Stimulated activated naive CD4-positive, alpha-beta T cell treated with Interleukin-2 at 50 U/mL for 16 hours (primary cell): ENCODE data around the gene WDR18.

ENCODE experiments used
- DNase-seq: peaks from one replicate; lab custom pipeline; 2025; lab: John Stamatoyannopoulos, UW

The WDR18 gene

DNA sequence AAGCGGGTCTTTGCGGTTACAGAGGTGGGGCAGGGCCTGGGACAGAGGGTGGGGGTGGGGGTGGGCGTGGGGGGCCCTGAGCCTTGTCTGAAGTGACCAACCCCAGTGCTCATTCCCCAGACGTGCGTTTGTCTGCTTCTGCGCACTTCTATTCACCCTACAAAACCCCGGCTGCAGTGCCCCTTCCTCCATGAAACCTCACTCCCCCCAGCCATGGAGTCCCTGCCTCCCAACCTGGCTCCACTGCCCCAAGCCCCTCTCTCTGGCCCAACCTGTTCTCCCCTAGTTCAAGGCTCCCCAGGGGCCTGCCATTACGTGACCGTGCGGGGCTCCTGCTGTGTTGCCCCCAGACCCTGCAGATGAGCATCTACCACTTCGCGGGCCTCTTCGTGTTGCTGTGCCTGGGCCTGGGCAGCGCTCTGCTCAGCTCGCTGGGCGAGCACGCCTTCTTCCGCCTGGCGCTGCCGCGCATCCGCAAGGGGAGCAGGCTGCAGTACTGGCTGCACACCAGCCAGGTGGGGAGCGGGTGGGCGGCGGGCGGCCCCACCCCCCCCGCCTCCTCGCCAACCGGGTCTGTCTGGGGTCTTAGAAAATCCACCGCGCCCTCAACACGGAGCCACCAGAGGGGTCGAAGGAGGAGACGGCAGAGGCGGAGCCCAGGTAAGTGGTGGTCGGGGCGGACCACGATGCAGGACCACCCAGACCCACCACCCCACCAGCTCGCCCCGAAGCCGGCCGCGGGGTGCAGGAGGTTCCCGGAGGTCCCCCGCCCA, 24.3 kb downstream of the WDR18 start:
- DNase-seq = no peak

DNA sequence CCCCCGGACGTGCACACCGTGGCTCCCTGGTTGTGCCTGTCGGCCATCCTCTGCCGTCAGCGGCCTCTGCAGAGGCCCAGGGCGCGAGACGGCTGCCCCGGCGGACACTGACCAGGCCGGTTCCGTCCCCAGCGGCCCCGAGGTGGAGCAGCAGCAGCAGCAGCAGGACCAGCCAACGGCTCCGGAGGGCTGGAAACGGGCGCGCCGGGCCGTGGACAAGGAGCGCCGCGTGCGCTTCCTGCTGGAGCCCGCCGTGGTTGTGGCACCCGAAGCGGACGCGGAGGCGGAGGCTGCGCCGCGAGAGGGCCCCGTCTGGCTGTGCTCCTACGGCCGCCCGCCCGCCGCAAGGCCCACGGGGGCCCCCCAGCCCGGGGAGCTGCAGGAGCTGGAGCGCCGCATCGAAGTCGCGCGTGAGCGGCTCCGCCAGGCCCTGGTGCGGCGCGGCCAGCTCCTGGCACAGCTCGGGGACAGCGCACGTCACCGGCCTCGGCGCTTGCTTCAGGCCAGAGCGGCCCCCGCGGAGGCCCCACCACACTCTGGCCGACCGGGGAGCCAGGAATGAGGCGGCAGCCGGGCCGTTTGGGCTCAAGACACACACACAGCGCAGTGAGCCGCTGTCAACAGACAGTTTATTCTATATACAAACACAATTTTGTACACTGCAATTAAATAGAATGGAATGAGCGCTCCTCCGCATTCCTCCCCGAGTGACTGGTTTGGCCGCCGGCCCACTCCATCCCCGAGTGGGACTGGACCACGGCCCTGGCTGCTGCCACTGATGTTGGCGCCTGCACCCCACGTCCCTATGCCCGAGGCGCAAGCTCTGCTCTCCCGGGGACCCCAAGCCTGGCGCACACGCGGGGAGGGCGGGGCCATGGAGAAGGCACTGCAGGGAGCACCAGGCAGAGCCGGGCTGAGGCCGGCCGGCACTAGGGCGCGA, 25.2 kb downstream of the WDR18 start:
- DNase-seq = no peak

DNA sequence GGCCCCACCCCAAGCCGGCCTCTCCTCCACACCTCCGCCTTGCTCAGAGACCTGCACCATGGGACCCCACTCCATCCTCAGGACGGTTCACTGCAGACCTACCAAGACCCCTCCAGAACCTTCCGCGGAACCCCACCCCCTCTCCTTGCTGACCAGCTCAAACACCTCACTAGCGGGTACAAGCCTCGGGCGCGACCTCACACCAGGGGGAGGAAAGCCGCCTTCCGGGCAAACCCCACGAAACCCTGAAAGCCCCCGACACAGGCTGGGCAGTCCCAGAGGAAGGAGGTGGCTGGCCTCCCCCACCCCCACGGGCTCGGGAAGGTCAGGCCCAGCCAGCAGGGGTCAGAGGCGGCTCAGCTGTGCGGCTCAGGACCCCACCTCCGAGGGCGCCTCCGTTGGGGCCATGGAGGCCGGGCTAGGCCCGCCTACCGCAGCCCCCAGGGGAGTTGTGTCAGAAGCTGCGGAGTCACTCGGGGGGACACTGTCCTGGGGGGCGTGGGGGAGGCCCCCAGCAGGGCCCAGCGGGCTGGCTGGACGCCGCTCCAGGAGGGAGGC, 25.9 kb downstream of the WDR18 start:
- DNase-seq = no peak

DNA sequence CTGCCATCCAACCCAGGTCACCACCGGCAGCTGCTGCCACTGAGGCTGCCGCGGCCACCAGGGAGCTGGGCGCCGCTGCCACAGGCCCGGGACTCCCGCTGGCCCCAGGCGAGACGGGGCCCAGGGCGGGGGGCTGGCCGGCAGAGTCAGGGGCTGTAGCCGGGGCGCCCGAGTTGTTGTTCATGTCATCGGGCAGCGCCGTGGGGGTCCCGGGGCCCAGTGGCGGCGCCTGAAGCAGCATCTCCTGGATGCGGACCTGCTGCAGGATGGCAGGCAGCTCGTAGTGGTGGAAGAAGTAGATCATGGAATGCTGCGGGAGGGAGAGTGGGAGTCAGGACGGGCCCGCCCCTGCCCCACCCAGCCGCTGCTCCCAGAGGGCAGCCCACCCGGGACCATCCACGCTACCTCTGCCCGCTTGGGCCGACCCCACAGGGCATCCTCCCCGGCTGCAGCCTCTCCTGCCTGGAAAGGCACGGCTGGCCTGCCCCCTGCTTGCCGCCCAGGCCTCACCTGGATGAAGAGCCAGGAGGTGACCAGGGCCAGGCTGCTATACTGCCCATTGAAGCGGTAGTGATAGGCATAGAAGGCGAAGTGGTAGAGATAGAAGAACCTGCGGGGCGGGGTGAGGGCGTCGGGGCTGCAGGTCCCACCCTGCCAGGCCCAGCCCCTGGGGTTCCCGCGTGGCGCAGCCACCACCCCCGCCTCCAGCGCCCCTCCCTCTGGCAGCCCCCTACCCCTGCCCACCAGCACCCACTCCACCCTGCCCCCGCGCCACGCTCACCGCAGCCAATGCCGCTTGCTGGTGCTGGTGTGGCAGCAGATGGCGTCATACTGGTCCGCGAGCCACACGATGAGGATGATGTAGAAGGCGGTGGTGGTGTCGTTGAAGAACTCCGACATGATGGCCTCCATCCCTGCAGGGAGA, 26.7 kb downstream of the WDR18 start:
- no peak for DNase-seq

DNA sequence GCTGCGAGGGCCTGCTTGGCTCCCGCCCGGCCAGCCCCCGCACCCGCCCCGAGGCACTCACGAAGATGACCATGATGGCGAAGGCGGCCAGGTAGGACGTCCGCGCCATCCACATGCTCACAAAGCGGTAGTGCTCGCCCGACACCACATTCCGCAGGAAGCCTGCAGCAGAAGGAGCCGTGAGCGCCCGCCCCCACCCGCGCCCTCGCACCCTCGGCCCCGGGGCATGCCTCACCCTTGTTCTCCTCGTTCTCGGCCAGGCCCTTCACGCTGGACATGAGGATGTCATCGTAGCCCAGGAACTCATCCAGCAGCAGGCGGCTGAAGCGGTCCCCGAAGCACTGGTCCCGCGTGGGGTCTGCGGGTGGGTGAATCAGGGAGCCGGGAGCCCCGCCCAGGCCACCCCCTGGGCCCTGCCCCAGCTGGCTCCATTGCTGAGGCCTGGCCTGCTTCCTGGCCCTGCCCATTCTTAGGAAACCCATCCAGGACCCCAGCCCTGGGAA, 27.7 kb downstream of the WDR18 start:
- DNase-seq = no peak

DNA sequence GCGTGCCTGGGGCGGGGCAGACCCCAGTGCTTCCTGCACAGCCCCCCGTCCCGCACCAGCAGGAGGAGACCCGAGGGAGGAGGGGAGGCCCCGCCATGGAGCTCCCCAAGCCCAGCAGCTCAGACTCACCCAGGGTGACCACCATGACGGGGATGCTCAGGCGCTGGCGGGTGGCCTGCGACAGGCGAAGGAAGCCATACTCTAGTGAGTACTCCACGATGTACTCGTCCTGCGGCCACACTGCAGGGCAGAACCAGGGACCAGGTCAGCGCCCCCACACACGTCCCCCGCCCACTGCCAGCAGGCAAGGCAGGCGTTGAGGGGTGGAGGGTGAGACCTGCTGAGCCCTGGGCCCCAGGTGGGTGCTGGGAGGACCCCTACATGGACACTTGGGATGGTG, 28.2 kb downstream of the WDR18 start:
- no peak for DNase-seq

DNA sequence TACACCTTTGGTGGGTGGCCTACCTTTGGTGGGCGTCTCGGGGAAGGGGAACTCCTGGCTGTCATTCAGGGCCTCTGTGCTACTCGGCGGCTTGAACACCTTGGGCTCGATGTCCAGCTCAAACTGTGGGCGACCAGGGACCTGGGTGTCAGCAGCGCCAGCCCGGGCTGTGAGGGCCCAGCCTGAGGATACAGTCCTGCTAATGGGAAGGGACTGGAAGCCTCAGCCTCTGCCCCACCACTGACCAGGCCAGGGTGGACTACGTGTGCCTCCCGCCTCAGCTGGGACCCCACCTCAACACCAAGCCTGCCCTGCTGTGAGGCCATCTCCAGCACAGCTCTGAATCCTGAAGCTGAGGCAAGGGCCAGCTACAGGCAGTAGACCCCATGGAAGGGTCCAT, 29.1 kb downstream of the WDR18 start:
- DNase-seq = no peak

DNA sequence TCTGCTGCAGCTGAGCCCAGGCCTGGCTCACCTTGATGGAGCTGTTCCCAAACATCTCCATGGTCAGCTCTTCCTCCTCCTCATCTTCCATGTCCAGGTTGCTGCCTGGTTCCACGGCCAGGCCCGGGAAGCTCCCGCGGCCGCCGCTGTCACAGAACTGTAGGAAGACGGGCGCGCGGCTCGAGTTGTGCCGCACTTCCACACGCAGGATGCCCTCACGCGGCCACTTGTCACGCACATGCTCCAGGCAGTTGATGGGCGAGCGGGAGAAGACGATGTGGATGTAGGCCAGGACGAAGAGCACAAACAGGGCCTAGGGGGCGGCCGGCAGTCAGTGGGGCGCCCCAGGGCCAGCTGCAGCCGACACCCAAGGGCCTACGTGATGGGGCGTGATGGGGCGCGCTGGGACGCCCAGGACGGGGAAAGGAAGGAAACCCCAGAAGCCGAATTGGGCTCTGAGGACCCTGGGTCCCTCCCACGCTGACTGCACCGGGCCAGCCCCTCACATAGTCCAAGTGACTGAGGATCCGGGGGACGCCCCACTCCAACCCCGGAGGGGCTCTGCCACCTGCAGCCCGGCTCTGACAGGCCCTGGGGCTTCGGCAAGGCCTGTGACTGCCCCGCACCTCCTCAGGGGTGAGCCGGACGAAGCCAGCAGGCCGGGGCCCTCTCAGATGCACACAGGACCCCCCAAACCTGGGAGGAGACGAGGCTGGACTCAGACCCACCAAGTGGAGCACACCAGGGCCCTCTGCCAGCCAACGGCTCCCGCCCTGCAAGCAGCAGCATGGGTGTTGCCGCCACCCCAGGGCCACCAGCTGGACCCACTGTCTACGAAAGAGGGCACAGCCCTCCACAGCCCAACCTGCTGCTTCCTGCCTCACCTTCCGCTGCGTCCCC, 30.3 kb downstream of the WDR18 start:
- DNase-seq = no peak

DNA sequence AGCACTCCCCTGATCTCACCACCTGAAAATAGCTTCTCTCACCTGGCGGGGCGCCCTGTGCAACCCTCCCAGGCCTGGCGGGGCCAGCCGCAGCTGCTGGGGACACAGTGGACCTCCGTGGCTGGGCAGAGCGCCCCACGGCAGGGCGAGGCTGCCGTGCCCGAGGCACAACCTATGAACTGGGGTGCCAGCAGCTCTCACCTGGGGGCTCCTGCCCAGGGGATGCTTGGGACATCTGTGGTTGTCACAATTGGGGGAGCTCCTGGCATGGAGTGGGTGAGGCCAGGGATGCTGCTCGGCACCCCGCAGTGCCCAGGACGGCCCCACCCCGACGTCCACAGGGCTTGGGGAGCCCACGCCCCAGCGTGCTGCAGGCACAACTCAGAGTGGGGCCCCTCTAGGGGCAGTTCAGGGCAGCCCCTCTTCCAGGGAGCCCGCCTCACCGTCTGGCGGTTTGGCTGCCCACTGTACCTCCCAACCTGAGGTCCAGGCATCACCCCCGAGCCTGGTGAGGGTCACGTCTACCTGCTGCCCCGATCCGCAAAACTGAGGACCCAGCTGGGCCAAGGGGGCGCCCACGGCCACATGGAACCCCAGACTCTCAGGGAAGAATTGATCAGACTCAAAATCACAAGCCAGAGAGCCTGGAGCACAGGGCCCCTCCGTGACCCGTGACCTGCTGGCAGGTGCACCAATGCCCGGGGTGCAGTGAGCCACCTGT, 31.1 kb downstream of the WDR18 start:
- DNase-seq = no peak

DNA sequence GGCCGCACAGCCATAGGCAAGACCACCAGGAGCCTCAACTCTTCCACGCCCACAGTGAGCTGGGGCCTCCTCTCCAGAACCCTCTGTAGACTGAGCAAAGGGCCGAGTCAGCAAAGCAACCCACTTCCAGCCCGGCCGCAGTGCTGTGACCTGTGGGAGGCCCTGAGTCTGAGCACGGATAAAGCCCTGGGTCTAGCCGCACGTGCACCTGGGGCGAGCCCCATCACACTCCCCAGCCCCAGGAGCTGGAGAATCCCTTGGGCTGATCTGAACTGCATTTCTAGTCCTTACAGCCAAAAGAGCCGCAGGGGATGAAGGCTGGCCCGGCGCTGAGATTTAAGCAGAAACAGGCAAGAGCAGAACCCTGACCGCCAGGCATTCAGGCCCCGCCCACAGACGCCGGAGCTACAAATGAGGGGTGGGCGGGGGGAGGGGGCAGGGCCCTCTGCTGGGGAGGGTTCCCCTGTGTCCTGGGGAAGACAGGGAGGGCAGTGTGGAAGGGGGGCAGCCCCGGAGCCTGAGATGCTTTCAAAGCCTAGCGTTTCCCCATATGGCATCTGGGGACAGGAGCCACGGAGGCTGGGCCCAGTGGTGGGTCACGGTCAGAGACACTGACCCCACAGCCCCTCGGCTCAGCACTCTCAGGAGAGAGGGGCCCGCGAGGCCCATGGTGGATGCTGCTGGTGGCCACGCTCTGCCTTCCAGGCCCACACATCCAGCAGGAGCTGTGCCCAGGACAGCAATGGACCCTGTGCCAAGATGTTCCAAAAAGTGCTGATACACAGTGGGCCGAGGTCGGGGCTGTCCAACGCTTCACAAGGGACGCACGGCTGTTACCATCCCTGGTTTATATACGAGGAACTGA, 31.9 kb downstream of the WDR18 start:
- DNase-seq = no peak

DNA sequence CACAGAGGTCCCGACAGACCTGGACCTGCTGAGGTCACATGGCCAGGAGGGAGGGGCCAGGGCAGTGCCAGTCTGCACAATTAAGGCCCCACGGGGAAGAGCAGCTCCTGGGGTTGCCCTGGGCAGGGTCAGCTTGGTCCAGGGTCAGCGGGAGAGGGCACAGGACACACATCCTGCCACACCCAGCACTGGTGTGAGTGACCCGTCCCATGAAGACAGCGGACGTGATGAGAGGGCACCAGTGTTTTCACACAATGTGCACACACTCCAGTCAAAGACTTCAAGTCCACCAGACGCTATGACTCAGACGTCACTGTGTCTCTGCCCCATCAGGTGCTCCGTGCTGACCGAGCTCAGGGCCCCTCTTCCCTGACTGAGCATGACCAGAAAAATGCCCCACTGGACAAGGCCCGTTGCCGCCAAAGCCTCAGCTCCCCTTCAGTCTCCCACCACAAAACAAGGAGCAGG, 32.5 kb downstream of the WDR18 start:
- no peak for DNase-seq

DNA sequence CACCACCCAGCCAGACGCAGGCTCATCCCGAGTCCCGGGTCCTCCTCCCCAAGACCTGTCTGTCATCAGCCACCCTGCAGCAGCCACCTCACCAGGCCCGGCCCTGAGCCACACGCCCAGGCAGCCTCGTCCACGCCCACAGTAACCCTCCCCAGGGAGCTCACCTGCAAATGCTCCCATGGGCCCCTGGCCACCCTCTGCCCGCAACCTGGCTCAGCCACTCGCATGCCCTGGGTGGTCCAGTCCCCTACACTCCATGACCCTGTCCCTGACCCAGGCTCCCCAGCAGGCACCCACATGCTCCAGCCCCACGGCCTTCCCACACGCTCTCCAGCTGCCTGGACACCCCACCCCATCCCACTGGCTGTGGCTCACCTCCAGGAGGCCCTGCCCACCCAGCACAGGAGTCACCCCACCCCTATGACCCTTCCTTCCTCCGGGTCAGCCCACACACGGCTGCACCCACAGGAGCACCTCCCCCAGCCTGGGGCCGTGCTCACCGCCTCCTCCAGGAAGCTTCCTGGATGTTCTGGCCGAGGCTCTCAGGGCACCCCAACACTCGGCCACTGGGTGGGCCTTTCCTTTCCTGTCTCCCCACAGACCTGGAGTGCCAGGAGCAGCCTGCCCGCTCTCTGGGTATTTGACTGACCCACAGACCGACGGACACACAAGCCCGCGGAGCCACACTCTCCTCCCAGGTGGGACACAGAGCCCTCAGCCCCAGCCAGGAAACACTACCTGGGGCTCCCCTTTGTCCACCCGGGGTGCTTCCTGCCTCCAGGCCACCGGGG, 33.2 kb downstream of the WDR18 start:
- DNase-seq = no peak

DNA sequence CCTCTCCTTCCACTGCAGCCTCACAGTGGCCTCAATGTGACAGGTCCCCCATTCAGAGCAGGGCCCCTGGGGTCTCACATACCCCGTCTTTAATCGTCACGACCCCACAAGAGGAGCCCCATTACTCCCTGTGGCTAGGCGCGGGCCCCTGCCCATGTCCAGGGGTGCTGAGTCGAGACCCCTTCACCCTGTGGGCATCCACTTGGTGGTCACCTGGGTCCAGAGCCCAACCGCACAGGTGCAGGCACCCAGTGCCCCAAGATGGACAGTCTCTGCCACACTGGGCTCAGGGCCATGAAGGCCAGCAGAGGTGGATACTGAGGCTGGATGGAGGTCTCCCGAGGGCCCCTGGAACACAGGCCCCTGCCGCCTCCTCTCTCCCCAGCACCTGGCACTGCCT, 33.8 kb downstream of the WDR18 start:
- no peak for DNase-seq

DNA sequence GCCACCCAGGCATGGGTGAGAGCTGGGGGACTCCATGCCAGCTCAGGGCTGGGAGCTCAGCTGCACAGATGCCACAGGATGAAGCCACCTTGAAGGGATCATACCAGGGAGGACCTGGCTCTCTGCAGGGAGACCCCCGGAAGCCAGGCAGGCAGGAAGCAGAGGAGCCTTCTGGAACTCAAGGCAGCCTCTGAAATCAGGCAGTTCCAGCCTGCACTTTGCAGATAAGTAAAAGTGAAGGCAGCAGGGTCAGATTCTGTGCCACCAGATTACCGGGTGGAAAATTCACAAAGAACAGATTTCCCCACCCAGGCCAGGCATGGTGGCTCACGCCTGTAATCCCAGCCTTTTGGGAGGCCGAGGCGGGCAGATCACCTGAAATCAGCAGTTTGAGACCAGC, 34.2 kb downstream of the WDR18 start:
- no peak for DNase-seq

DNA sequence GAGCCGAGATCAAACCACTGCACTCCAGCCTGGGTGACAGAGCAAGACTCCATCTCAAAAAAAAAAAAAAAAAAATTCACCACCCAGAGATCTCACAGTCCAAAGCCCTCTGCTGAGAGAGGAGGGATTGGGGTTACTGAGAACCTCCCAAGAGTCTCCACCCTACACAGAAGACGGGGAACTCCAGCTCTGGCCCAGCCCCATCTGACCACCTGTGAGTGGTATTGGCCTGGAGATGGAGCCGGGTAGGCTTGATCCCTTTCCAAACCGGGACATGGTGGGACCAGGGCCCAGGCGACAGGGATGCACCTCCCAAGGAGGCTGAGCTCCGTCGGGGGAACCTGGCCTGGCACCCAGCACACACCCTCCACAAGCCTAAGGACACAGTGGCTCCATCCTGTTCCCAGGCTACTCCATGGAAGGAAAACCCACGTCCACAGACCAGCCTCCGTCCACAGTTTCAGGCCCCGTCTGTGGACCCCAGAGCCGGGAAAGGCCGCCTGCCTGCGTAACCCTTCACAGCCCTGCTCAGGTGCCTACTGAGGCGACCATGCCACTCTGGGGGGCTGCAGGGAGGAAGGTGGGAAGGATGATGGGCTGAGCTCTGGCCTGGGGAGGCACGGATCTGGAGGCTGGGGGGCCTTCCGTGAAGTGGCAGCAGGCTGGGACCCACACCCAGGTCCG, 34.9 kb downstream of the WDR18 start:
- DNase-seq = no peak

DNA sequence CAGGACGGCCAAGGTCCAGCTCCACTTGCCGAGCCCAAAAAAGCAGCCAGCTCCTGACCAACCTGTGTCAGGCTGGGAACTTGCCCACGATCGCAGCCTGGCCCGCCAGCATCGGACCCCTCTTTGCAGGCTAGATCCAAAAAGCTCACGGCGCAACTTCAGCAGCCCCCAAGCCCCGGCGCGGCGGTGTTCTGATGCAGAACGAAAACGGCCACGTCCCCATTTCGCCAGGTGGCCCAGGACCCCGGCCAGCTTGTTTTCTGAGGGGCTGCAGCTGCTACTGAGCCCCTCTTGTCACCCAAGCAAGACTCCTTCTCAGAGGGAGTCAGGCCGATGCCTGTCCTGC, 35.4 kb downstream of the WDR18 start:
- DNase-seq = no peak
